ENCODE results near the gene CCT4. TPM values are rescaled to one million over a fixed set of nuclear protein-coding genes. Genes with fewer than 3 reads are reported as not detected.
A peak's percentile ranks its signal among the peaks of the same experiment; 100 is the strongest.
"Not testable (repeated sequence)": the region's sequence is repeated elsewhere in the genome, so short reads cannot be mapped to it uniquely, and the experiment has no call there.

CCT4 gene, protein sequence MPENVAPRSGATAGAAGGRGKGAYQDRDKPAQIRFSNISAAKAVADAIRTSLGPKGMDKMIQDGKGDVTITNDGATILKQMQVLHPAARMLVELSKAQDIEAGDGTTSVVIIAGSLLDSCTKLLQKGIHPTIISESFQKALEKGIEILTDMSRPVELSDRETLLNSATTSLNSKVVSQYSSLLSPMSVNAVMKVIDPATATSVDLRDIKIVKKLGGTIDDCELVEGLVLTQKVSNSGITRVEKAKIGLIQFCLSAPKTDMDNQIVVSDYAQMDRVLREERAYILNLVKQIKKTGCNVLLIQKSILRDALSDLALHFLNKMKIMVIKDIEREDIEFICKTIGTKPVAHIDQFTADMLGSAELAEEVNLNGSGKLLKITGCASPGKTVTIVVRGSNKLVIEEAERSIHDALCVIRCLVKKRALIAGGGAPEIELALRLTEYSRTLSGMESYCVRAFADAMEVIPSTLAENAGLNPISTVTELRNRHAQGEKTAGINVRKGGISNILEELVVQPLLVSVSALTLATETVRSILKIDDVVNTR
- 282 TPM for polyA plus RNA-seq (2013, experiment 1 of 4)
- 295 TPM for polyA plus RNA-seq (2013, experiment 2 of 4)
- polyA plus RNA-seq (2013, experiment 3 of 4) = 235 TPM
- 250 TPM for polyA plus RNA-seq (2013, experiment 4 of 4)

GRCh38 chr2:61888267-61889055 is at the start of gene CCT4:
TSS of gene CCT4 (minus strand) at chr2:61888656. CDS start at chr2:61888507, 149 bp downstream.
- 2 to 3% methylated on average over 74 of the region's 74 CpGs for WGBS, 2 experiments
- H3K27ac ChIP-seq (ENCODE audit: insufficient read depth, low read depth, low read length, poor library complexity, severe bottlenecking) = peak within 1 kb of the TSS; percentile 95
- H3K27me3 ChIP-seq (ENCODE audit: control insufficient read depth, insufficient read depth, low read length, poor library complexity, severe bottlenecking) = no peaks in the 10 kb centered on the region

GRCh38 chr2:61937886-61938285 is 49.4 kb upstream of the CCT4 start:
- no peaks in the 10 kb centered on the region for H3K36me3 ChIP-seq (ENCODE audit: control insufficient read depth, insufficient read depth, low read length)
- H3K4me3 ChIP-seq (ENCODE audit: insufficient read depth, low read depth, low read length) = no peak overlapping the region
- no peaks in the 10 kb centered on the region for H3K4me1 ChIP-seq (ENCODE audit: control insufficient read depth, insufficient read depth, low read length)

More at GRCh38 chr2:61888267-61889055, at the start of gene CCT4:
- H3K36me3 ChIP-seq (ENCODE audit: control insufficient read depth, insufficient read depth, low read length) = peaks cover 13% of the 10 kb centered on the region
- H3K4me1 ChIP-seq (ENCODE audit: control insufficient read depth, insufficient read depth, low read length) = no peaks in the 10 kb centered on the region
- H3K9me3 ChIP-seq (ENCODE audit: control insufficient read depth, low read length) = no peaks in the 10 kb centered on the region
- H3K4me3 ChIP-seq (ENCODE audit: insufficient read depth, low read depth, low read length) = peak within 1 kb of the TSS; percentile 96

DNA sequence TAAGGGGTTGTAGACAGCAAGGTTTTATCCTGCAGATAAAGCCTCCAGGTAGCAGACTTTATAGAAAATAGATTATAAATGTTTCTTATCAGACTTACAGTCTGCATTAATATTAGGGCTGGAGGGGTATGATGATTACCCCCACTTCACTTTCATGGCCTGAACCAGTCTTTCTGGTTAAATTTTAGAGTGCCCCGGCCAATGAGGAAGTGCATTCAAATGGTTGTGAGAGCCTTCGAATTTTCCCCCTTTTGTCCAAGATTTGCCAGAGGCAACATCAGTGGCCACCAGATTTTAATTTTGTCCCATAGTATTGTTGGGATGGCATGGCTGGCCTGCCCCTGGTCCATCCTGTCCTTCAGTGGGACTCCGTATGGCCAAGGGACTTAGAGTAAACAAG is 48.6 kb upstream of the CCT4 start:
- Histone ChIP-seq H3K9me3 (ENCODE audit: control insufficient read depth, low read length) (no peaks in the 10 kb centered on the region), H3K4me1 (ENCODE audit: control insufficient read depth, insufficient read depth, low read length) (no peaks in the 10 kb centered on the region), H3K27me3 (ENCODE audit: control insufficient read depth, insufficient read depth, low read length, poor library complexity, severe bottlenecking) (no peaks in the 10 kb centered on the region), H3K27ac (ENCODE audit: insufficient read depth, low read depth, low read length, poor library complexity, severe bottlenecking) (no peak overlapping the region), H3K36me3 (ENCODE audit: control insufficient read depth, insufficient read depth, low read length) (no peaks in the 10 kb centered on the region), H3K4me3 (ENCODE audit: insufficient read depth, low read depth, low read length) (no peak overlapping the region)
- WGBS, 2 experiments = 96 to 97% methylated on average over 3 of the region's 3 CpGs

More at GRCh38 chr2:61937886-61938285, 49.4 kb upstream of the CCT4 start:
- Histone ChIP-seq H3K27ac (ENCODE audit: insufficient read depth, low read depth, low read length, poor library complexity, severe bottlenecking) (no peak overlapping the region), H3K9me3 (ENCODE audit: control insufficient read depth, low read length) (no peaks in the 10 kb centered on the region), H3K27me3 (ENCODE audit: control insufficient read depth, insufficient read depth, low read length, poor library complexity, severe bottlenecking) (no peaks in the 10 kb centered on the region)
- WGBS, 2 experiments = 88 to 91% methylated on average over 5 of the region's 5 CpGs

DNA sequence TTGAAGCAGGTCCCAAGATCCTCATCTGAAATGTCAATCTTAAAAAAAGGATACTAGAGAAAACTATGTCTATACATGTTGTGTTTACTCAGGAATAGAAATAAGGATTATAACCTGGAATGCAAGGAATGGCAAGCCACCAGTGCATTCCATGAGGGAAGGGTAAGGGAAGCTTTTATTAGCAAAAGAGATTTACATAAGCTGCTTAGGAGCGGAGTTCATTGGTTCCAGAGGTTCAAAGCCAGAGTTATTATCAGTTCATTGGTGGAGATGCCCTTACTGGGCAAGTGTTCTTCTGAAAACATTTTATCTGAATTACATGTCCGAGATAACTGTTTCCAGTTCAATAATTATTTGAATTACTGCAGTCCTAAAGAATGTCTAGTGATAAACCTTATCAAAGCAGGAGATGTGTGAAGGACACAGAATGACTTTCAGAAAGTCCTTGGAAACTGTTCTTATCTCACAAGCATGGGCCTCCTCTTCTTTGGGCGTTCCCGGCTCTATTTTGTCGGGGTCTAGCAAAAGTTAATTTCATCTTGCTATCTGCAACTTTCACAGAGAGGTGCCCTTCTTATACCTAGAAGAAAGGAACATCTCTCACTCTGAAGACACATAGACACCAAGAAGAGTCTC is 40.5 kb upstream of the CCT4 start:
- WGBS, 2 experiments = 91 to 96% methylated on average over 5 of the region's 5 CpGs
- no peaks in the 10 kb centered on the region for H3K27me3 ChIP-seq (ENCODE audit: control insufficient read depth, insufficient read depth, low read length, poor library complexity, severe bottlenecking)
- H3K9me3 ChIP-seq (ENCODE audit: control insufficient read depth, low read length) = no peaks in the 10 kb centered on the region
- H3K36me3 ChIP-seq (ENCODE audit: control insufficient read depth, insufficient read depth, low read length) = no peaks in the 10 kb centered on the region
- H3K27ac ChIP-seq (ENCODE audit: insufficient read depth, low read depth, low read length, poor library complexity, severe bottlenecking) = no peak overlapping the region
- H3K4me3 ChIP-seq (ENCODE audit: insufficient read depth, low read depth, low read length) = no peak overlapping the region
- no peaks in the 10 kb centered on the region for H3K4me1 ChIP-seq (ENCODE audit: control insufficient read depth, insufficient read depth, low read length)

GRCh38 chr2:61926531-61927477 is 38.3 kb upstream of the CCT4 start:
- WGBS, 2 experiments = 92% methylated on average over 8 of the region's 8 CpGs
- Histone ChIP-seq H3K27ac (ENCODE audit: insufficient read depth, low read depth, low read length, poor library complexity, severe bottlenecking) (no peak overlapping the region), H3K9me3 (ENCODE audit: control insufficient read depth, low read length) (no peaks in the 10 kb centered on the region), H3K27me3 (ENCODE audit: control insufficient read depth, insufficient read depth, low read length, poor library complexity, severe bottlenecking) (no peaks in the 10 kb centered on the region), H3K36me3 (ENCODE audit: control insufficient read depth, insufficient read depth, low read length) (no peaks in the 10 kb centered on the region), H3K4me3 (ENCODE audit: insufficient read depth, low read depth, low read length) (no peak overlapping the region), H3K4me1 (ENCODE audit: control insufficient read depth, insufficient read depth, low read length) (no peaks in the 10 kb centered on the region)

DNA sequence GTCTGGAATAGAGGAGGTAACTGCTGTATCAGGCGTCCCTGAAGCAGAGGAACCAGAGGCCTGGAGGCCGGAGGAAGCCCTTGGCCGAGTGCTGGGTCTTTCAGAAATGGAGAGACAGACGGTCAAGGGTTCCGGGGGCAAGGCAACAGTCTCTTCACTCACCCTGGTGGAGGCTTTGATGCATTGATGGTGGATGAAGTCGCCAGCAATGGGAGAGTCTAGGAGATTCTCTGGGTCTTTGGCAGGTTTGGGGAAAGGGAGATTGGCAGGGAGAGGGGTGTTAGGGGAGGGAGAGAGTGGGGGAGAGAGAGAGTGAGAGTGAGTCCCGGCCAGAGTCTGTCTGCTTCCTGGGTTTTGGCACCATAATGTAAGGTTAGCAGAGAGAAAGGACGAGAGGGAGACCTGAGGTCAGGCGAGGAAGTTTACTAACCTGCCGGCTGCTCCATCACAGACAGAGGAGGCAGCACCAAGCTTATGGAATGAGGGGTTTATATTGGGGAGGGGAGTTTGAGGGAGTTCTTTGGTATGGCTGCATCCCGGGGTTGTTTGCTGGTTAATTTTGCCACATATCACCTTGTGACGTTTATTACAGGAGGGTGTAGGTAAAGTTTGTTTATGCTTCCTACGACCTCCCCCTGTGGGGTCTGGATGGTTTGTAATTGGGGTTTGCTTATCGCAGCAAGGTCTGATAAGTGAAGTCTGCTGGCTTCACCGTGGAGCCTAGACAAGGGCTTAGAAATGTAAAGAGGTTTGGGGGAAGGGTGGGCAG is 36.6 kb upstream of the CCT4 start:
- no peak overlapping the region for H3K27ac ChIP-seq (ENCODE audit: insufficient read depth, low read depth, low read length, poor library complexity, severe bottlenecking)
- H3K9me3 ChIP-seq (ENCODE audit: control insufficient read depth, low read length) = no peaks in the 10 kb centered on the region
- WGBS, 2 experiments = 79 to 81% methylated on average over 15 of the region's 15 CpGs
- no peaks in the 10 kb centered on the region for H3K36me3 ChIP-seq (ENCODE audit: control insufficient read depth, insufficient read depth, low read length)
- no peaks in the 10 kb centered on the region for H3K4me1 ChIP-seq (ENCODE audit: control insufficient read depth, insufficient read depth, low read length)
- no peaks in the 10 kb centered on the region for H3K27me3 ChIP-seq (ENCODE audit: control insufficient read depth, insufficient read depth, low read length, poor library complexity, severe bottlenecking)
- H3K4me3 ChIP-seq (ENCODE audit: insufficient read depth, low read depth, low read length) = no peak overlapping the region

DNA sequence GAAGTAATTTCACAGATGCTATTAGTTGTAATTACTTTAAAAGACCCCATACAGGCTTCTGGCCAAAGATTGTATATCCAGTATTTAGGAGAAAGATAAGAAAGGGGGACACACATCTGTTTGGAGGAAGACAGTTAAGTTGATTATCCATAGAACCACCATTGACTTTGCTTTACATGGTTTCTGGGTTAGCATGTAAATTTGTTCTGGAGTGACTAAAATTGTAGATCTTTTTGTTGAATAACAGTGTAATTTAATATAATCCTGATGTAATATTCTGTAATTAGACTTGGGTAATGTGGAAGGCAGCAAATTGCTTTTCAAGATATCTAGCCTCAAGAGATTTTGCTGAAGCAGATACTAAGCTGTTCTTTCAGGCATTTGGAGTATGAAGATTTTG is 34.3 kb upstream of the CCT4 start:
- Histone ChIP-seq H3K27me3 (ENCODE audit: control insufficient read depth, insufficient read depth, low read length, poor library complexity, severe bottlenecking) (no peaks in the 10 kb centered on the region), H3K9me3 (ENCODE audit: control insufficient read depth, low read length) (no peaks in the 10 kb centered on the region), H3K36me3 (ENCODE audit: control insufficient read depth, insufficient read depth, low read length) (no peaks in the 10 kb centered on the region)

DNA sequence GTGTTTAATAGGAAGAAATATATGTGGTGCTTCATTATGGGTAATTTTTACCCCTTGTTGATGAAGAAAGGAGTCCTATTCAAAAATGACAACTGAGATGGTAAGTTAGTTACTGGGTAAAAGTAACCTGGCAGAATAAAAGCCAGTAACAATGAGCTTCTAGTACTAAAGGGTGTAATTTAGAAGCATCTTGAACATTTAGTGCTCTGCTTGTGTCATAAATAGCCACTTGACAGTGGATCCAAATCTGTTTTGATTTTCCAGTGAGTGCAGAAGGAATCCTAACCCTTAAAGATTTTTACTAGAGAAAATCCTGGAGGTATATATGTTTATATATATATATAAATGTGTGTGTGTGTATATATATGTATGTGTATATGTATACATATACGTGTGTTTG is 32.1 kb upstream of the CCT4 start:
- WGBS, 2 experiments = no CpG with 5 or more reads among the region's 1 CpG
- Histone ChIP-seq H3K36me3 (ENCODE audit: control insufficient read depth, insufficient read depth, low read length) (no peaks in the 10 kb centered on the region), H3K4me3 (ENCODE audit: insufficient read depth, low read depth, low read length) (no peak overlapping the region), H3K27me3 (ENCODE audit: control insufficient read depth, insufficient read depth, low read length, poor library complexity, severe bottlenecking) (no peaks in the 10 kb centered on the region), H3K27ac (ENCODE audit: insufficient read depth, low read depth, low read length, poor library complexity, severe bottlenecking) (no peak overlapping the region), H3K4me1 (ENCODE audit: control insufficient read depth, insufficient read depth, low read length) (no peaks in the 10 kb centered on the region), H3K9me3 (ENCODE audit: control insufficient read depth, low read length) (no peaks in the 10 kb centered on the region)

More for the DNA sequence above, 34.3 kb upstream of the CCT4 start:
- H3K4me1 ChIP-seq (ENCODE audit: control insufficient read depth, insufficient read depth, low read length) = no peaks in the 10 kb centered on the region
- no peak overlapping the region for H3K4me3 ChIP-seq (ENCODE audit: insufficient read depth, low read depth, low read length)
- no peak overlapping the region for H3K27ac ChIP-seq (ENCODE audit: insufficient read depth, low read depth, low read length, poor library complexity, severe bottlenecking)

- H3K27me3 ChIP-seq (ENCODE audit: control insufficient read depth, insufficient read depth, low read length, poor library complexity, severe bottlenecking); H3K4me3 ChIP-seq (ENCODE audit: insufficient read depth, low read depth, low read length); H3K9me3 ChIP-seq (ENCODE audit: control insufficient read depth, low read length); H3K27ac ChIP-seq (ENCODE audit: insufficient read depth, low read depth, low read length, poor library complexity, severe bottlenecking); H3K4me1 ChIP-seq (ENCODE audit: control insufficient read depth, insufficient read depth, low read length); H3K36me3 ChIP-seq (ENCODE audit: control insufficient read depth, insufficient read depth, low read length): not testable (repeated sequence)
- WGBS, 2 experiments = 93 to 95% methylated on average over 4 of the region's 4 CpGs
Measured at GRCh38 chr2:61914794-61915193, 26.3 kb upstream of the CCT4 start.

Data from ectodermal cell (in vitro differentiated cells).